Astrocyte (in vitro differentiated cells and primary cell): ENCODE data around the gene TMEM270.

ENCODE experiments used
- EZH2 ChIP-seq: IDR thresholded peaks from 2 replicates; pipeline ENCODE4 v1.6.1; 2012; ENCODE audit warnings: mild to moderate bottlenecking, low read length, inconsistent platforms; ENCODE audit not compliant: insufficient read depth
- TF ChIP-seq, protein P1 (sequence below): IDR thresholded peaks from 2 replicates; pipeline ENCODE4 v1.5.1; 2011; ENCODE audit warnings: low read depth, mild to moderate bottlenecking, inconsistent platforms, low read length, moderate library complexity; ENCODE audit not compliant: insufficient read depth

DNA sequence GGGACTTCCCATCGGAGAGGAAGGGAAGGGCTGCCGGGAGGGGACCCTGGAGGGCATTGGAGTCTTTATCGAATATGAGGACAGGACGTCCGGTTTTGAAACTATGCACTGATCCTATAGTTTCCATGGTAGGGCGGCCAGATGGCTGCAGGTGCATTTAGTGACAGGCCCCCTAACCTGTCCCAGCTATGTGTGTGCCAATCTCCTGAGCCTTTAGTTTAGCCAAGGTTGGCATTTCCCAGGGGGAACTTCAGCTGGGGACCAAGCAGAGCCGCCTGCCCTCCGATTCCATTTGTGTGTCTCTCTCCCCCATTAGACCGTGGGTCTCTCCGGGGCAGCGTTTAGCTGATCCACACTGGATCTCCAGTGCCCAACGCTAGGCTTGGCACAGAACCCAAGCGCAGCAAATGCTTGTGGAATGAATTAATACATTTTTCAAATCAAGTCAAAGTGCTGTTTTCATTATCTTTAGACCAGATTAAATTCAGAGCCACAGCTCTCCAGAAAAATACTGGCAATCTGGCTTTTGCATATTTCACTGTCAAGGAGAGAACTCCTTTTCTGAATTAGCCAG lies 19.9 kb downstream of the TMEM270 start:
- TF ChIP-seq, protein P1, sequence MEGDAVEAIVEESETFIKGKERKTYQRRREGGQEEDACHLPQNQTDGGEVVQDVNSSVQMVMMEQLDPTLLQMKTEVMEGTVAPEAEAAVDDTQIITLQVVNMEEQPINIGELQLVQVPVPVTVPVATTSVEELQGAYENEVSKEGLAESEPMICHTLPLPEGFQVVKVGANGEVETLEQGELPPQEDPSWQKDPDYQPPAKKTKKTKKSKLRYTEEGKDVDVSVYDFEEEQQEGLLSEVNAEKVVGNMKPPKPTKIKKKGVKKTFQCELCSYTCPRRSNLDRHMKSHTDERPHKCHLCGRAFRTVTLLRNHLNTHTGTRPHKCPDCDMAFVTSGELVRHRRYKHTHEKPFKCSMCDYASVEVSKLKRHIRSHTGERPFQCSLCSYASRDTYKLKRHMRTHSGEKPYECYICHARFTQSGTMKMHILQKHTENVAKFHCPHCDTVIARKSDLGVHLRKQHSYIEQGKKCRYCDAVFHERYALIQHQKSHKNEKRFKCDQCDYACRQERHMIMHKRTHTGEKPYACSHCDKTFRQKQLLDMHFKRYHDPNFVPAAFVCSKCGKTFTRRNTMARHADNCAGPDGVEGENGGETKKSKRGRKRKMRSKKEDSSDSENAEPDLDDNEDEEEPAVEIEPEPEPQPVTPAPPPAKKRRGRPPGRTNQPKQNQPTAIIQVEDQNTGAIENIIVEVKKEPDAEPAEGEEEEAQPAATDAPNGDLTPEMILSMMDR, result no peak
- TF ChIP-seq EZH2, result no peak
